ENCODE data around the gene C16orf78. TPM values are rescaled to one million over a fixed set of nuclear protein-coding genes. Genes with fewer than 3 reads are reported as not detected.

Gene C16orf78
- total RNA-seq, 1 experiment from 2014 or later = not detected

- TF ChIP-seq E2F1 (CRISPR knock-in tag; IDR thresholded peaks at IDR 0.05) (no peak), CREB1 (CRISPR knock-in tag; IDR thresholded peaks at IDR 0.05) (no peak)
- TF ChIP-seq, protein P1, sequence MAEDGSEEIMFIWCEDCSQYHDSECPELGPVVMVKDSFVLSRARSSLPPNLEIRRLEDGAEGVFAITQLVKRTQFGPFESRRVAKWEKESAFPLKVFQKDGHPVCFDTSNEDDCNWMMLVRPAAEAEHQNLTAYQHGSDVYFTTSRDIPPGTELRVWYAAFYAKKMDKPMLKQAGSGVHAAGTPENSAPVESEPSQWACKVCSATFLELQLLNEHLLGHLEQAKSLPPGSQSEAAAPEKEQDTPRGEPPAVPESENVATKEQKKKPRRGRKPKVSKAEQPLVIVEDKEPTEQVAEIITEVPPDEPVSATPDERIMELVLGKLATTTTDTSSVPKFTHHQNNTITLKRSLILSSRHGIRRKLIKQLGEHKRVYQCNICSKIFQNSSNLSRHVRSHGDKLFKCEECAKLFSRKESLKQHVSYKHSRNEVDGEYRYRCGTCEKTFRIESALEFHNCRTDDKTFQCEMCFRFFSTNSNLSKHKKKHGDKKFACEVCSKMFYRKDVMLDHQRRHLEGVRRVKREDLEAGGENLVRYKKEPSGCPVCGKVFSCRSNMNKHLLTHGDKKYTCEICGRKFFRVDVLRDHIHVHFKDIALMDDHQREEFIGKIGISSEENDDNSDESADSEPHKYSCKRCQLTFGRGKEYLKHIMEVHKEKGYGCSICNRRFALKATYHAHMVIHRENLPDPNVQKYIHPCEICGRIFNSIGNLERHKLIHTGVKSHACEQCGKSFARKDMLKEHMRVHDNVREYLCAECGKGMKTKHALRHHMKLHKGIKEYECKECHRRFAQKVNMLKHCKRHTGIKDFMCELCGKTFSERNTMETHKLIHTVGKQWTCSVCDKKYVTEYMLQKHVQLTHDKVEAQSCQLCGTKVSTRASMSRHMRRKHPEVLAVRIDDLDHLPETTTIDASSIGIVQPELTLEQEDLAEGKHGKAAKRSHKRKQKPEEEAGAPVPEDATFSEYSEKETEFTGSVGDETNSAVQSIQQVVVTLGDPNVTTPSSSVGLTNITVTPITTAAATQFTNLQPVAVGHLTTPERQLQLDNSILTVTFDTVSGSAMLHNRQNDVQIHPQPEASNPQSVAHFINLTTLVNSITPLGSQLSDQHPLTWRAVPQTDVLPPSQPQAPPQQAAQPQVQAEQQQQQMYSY (CRISPR knock-in tag; IDR thresholded peaks at IDR 0.05) = no peak
These were observed 70.0 kb downstream of the C16orf78 start (continued) for GRCh38 chr16:49443576-49443975.

- H3K4me3 Mint-ChIP-seq = no peak overlapping the region
- TF ChIP-seq NFE2L1 (CRISPR knock-in tag; IDR thresholded peaks at IDR 0.05) (no peak), ZNF263 (CRISPR knock-in tag; IDR thresholded peaks at IDR 0.05; ENCODE audit: low read depth) (no peak), SP1 (CRISPR knock-in tag; conservative IDR thresholded peaks at IDR 0.05) (no peak), CREB1 (CRISPR knock-in tag; IDR thresholded peaks at IDR 0.05) (no peak), SOX15 (CRISPR knock-in tag; IDR thresholded peaks at IDR 0.05) (no peak), ZNF317 (CRISPR knock-in tag; IDR thresholded peaks at IDR 0.05; ENCODE audit: borderline replicate concordance, low read depth) (no peak), PREB (CRISPR knock-in tag; IDR thresholded peaks at IDR 0.05; ENCODE audit: borderline replicate concordance) (no peak), HMGA2 (CRISPR knock-in tag; IDR thresholded peaks at IDR 0.05) (no peak), TP53 (CRISPR knock-in tag; IDR thresholded peaks at IDR 0.05) (no peak), TCF7 (CRISPR knock-in tag; IDR thresholded peaks at IDR 0.05; ENCODE audit: low read depth) (no peak), NR2C2 (CRISPR knock-in tag; IDR thresholded peaks at IDR 0.05) (no peak), ELF4 (CRISPR knock-in tag; IDR thresholded peaks at IDR 0.05; ENCODE audit: low read depth) (no peak)
- ChIA-PET POLR2A (no interaction called here), CTCF (interaction anchor here (1.0 to 2.1 kb wide), 2 partner anchors 15 to 19 kb away, joined by 3 to 11 read pairs; no protein-coding TSS in a partner anchor)
- no peaks in the 10 kb centered on the region for H3K9me3 Mint-ChIP-seq
- DNase-seq (ENCODE audit: low spot score) = no peak
- no peaks in the 10 kb centered on the region for H3K36me3 Mint-ChIP-seq
- no peak for ATAC-seq
- no peak overlapping the region for H3K27ac Mint-ChIP-seq
- peaks cover 38% of the 10 kb centered on the region for H3K4me1 Mint-ChIP-seq
- peaks cover 3% of the 10 kb centered on the region; the same call in 1 of the 2 replicates for H3K27me3 Mint-ChIP-seq (ENCODE audit: low read depth)
These were observed 73.2 kb downstream of the C16orf78 start for GRCh38 chr16:49446805-49447204.

Other genes with a start within 250 kb of the C16orf78 start
- gene CBLN1, start 92.0 kb upstream of the C16orf78 start, total RNA-seq (2021) = 3.7 to 5.6 TPM (median 4.2 TPM) in 3 replicates

Measured in WTC11 (cell line).